HG03354 (cell line): ENCODE measurements around the gene TMPRSS11E.
"Not testable (repeated sequence)": the region's sequence is repeated elsewhere in the genome, so short reads cannot be mapped to it uniquely, and the experiment has no call there.

Experiments
- ATAC-seq: cut with Tn5 transposase; IDR thresholded peaks from one replicate; pipeline ENCODE4 v1.9.1; 2021; ENCODE audit warnings: mild to moderate bottlenecking; ENCODE audit not compliant: unreplicated experiment, poor library complexity, severe bottlenecking

Gene TMPRSS11E, protein sequence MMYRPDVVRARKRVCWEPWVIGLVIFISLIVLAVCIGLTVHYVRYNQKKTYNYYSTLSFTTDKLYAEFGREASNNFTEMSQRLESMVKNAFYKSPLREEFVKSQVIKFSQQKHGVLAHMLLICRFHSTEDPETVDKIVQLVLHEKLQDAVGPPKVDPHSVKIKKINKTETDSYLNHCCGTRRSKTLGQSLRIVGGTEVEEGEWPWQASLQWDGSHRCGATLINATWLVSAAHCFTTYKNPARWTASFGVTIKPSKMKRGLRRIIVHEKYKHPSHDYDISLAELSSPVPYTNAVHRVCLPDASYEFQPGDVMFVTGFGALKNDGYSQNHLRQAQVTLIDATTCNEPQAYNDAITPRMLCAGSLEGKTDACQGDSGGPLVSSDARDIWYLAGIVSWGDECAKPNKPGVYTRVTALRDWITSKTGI

DNA sequence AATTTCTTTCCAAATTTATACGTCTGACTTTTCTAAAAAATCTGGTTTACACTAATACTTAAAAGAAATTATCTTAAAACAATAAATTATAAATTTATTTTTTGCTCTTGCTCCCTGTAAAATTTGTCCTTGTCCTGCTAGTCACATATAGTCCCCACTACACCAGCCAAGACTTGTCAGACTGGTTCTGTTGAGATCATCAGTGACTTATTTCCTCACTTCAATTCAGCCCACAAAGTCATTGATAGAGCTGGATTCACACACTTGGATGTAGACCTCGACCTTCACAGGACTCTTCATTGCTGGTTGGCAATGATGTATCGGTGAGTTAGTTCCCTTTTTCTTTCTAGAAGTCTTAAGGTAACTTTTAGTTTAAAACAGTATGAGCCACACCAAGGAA is at the start of gene TMPRSS11E:
Gene TMPRSS11E, plus strand, starts transcription at position 263 of the 400 bp plus-strand sequence. Its CDS starts 50 bp downstream, at position 313.
- no peak for ATAC-seq

DNA sequence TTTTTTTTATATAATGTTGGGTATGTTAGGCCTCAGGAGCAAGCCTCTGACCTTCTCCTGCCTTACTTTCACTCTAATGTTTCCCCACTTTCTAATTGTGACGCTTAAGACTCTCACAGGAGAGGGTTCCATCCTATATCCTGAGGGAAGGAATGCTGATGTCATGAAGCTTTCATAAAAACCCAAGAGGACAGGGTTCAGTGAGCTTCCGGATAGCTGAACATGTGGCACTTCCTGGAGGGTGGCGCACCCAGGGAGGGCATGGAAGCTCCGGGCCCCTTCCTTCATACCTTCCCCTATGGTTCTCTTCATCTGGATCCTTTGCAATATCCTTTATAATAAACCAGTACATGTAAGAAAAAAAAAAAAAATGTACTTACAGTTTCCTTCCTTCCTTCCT is 48.0 kb upstream of the TMPRSS11E start:
- ATAC-seq, result no peak

GRCh38 chr4:68401231-68401630 is 46.0 kb upstream of the TMPRSS11E start:
- no peak for ATAC-seq

GRCh38 chr4:68404153-68404552 is 43.1 kb upstream of the TMPRSS11E start:
- no peak for ATAC-seq

DNA sequence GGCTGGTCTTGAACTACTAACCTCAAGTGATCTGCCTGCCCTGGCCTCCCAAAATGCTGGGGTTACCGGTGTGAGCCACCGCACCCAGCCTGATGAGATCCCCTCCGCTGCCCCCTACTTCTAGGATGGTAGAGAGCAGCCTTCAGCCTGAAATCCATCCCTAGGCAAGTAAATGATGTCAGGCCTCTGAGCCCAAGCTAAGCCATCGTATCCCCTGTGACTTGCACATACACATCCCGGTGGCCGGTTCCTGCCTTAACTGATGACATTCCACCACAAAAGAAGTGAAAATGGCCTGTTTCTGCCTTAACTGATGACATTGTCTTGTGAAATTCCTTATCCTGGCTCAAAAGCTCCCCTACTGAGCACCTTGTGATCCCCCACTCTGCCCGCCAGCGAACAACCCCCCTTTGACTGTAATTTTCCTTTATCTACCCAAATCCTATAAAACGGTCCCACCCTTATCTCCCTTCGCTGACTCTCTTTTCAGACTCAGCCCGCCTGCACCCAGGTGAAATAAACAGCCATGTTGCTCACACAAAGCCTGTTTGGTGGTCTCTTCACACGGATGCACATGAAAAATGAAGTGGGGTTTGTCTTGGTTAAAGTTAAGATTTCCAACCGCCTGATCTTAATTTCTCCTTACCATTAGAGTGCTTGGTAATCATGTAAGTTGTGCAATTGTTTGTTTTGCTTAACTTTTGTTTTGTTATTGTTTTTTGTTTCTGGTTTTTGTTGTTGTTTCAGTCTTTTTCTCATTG is 41.4 kb upstream of the TMPRSS11E start:
- ATAC-seq, result not testable (repeated sequence)

DNA sequence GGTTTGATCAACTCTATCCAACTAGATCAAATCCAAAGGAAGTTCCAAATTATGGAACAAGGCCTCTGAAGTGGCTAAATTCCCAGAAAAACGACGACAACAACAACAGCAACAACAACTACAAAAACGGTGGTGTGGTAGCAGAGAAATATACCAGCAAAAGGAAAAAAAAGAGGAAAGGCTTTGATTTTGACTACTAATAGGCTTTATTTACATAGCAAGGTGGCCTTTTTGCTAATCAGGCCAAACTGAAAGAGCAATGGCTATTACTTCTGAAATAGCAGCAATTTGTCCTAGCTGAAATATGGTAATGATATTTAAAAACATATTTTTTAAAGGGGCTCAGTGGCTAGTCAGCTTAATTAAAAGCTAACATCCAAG is 40.8 kb upstream of the TMPRSS11E start:
- ATAC-seq, result no peak

- ATAC-seq, result not testable (repeated sequence)
Observed at GRCh38 chr4:68407015-68407867, 40.0 kb upstream of the TMPRSS11E start.

GRCh38 chr4:68407868-68408190 is 39.4 kb upstream of the TMPRSS11E start:
- ATAC-seq, result no peak

DNA sequence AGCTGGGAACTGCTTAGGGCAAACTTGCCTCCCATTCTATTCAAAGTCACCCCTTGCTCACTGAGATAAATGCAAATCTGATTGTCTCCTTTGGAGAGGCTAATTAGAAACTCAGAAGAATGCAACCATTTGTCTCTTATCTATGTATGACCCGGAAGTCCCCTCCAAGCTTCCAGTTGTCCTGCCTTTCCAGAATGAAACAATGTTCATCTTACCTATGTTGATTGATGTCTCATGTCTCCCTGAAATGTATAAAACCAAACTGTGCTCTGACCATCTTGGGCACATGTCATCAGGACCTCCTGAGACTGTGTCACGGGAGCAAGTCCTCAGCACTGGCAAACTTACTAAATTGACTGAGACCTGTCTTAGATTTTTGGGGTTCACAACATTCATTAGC is 37.1 kb upstream of the TMPRSS11E start:
- no peak for ATAC-seq

DNA sequence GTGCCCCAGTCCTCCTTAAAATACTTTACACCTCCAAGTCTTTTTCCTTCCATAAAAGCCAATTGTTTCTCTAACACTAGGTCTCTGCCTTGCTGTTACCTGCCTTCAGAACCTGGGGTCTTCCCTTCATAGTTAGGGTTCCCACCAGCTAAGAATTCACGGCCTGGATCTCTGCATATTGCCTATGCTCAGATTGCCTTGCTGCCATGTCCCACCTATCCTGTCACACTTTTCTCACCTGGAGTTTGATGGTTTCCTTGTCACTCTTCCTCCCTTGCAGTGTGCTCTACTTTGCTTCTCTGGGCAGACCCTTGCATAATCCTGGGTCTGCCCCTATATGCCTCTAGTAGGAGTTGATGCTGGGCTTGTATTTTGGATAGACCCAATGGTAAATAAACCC is 36.6 kb upstream of the TMPRSS11E start:
- ATAC-seq, result no peak

DNA sequence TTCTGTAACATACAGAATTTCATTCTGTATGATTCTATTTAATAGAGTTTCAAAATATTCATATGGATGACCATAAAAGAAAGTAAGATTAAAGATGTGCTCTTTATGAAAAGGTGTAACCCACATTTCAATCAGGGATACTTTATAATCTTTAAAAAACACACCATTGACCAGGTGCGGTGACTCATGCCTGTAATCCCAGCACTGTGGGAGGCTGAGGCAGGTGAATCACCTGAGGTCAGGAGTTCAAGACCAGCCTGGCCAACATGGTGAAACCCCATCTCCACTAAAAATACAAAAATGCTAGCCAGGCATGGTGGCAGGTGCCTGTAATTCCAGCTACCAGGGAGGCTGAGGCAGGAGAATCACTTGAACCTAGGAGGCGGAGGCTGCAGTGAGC is 35.2 kb upstream of the TMPRSS11E start:
- not testable (repeated sequence) for ATAC-seq

DNA sequence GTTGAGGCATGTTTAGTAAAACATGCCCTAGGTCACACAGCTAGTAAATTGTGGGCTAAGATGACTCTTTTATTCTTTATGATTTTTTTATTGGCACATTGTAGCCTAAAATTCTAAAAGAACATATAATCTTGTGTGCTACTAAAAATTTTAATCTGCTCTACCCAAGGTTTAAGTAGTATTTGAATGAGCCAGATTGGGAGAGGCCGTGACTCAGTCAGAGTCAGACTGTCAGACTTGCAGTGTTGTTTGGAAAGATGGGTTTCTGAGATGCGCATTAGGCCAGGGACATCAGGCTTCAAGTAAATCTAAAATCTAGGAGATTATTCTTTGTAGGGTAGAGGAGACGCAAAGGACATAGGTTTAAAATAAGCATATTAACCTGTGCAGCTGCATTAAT is 30.7 kb upstream of the TMPRSS11E start:
- no peak for ATAC-seq

- ATAC-seq, result no peak
Observed at GRCh38 chr4:68426516-68426915, 20.7 kb upstream of the TMPRSS11E start.

- no peak for ATAC-seq
Observed at GRCh38 chr4:68430337-68430736, 16.9 kb upstream of the TMPRSS11E start.

GRCh38 chr4:68432320-68432719 is 14.9 kb upstream of the TMPRSS11E start:
- ATAC-seq, result no peak

DNA sequence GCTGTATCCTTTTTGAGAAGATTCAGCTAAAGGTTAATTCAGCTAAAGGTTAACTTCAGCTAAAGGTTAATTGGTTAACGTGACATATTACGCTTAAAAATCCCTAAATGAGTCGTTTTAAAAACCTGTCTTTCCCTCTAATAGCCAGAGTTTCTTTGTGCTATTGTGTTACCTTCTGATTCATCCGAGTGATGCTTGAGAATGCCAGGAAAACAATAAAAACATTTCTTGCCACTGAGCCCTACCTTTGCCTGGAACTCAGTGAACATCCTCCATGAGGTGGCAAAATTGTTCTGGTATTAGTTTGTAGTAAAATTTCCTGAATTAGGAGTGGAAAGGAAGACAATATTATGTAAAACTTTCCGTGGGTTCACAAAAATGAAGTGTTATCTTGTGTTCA is 13.7 kb upstream of the TMPRSS11E start:
- ATAC-seq, result no peak

DNA sequence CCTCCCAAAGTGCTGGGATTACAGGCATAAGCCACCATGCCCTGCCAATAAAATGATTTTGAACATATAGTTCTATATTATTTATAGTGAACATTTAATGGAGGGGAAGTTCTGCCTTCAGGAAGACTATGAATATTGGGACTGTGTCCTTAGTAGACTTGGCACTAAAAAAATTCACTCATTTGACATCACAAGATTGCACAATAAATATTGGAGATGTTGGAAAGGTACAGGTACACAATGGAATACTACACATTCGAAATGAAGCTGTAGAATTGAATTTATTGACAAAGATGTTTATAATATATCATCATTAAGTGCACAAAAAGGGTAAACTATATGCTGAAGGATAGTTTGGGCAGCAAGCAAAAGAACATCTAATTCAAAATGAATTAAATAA is 13.0 kb upstream of the TMPRSS11E start:
- no peak for ATAC-seq

GRCh38 chr4:68434836-68435235 is 12.4 kb upstream of the TMPRSS11E start:
- ATAC-seq, result no peak

DNA sequence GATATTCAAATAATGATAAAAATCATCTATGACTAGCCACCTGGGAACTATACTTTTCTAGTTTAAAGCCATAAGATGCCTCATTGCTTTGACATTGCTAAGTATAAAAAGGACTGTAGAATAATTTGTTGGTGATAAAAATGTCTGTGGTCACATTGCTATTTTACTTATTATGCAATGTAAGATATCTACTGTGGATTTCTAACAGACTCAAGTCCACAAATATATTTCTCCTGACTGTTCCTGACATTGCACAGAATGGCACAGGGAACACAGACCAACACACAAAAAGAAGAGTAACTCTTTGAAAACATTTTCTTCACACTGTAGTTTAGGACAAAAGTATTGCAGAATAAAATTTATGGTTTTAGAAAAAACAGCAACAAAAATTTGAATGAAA is 2.2 kb upstream of the TMPRSS11E start:
- no peak for ATAC-seq
